Measurements from ENCODE around the gene MECP2. TPM values are rescaled to one million over a fixed set of nuclear protein-coding genes. Genes with fewer than 3 reads are reported as not detected.
"Not testable (repeated sequence)": the region's sequence is repeated elsewhere in the genome, so short reads cannot be mapped to it uniquely, and the experiment has no call there.

Gene MECP2
- total RNA-seq, result 43.7 and 44.6 TPM in 2 replicates
- long read RNA-seq, partial matches to known transcripts, result 2 of 15 reads
- long read RNA-seq, other reads (novel, unspliced or antisense), result 13 of 15 reads

DNA sequence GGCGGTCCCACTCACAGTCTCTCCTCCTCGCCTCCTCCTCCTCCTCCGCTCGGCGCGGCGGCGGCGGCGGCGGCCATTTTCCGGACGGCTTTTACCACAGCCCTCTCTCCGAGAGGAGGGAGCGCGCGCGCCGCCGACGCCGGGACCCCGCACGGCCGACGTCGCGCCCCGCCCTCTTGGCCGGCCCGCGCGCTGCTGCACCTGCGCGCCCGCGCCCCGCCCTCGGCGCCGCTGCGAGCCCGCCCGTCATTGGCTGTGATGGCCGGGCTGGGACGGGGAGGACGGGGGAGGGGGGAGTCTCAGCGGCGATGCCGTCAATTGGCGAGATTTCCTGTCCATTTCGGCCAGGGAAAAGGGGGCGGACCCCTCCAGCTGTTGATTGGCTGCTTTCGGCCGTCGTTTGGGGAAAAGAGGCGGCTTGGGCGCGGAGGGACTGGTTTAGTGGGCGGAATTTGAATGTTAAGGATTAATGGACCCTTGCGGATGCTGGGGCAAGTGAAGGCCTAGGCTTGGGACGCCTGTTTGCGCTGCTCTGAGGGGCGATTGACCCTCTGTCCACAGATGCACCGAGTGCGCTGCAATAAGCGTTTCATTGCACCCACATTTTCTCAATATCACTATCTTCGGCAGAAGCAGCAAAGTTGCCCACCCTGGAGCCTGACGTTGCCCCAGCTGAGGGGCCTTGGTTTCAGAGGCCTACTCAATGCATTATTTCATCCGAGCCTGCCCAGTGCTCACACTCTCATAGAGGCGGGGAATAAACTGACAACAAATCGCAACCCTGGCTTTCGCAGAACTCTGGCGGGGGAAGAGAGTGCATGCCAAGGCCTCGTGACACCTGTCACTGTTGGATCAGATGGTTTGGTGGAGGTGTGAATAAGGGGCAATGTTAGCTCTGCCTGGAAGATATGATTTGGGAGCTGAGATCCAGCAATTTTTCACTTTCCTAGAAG, at the start of gene MECP2:
Gene MECP2, minus strand, starts transcription at position 129 of the 953 bp plus-strand sequence.
- Mint-ChIP-seq H3K4me1 (ENCODE audit: unreplicated experiment) (peaks cover 30% of the 10 kb centered on the region), H3K27ac (ENCODE audit: unreplicated experiment) (peak within 1 kb of the TSS; percentile 85), H3K27me3 (ENCODE audit: unreplicated experiment) (peaks cover 16% of the 10 kb centered on the region), H3K36me3 (ENCODE audit: unreplicated experiment) (no peaks in the 10 kb centered on the region), H3K9me3 (ENCODE audit: unreplicated experiment) (peaks cover 4% of the 10 kb centered on the region), H3K4me3 (ENCODE audit: unreplicated experiment) (peak within 1 kb of the TSS; percentile 83)
- DNase-seq (ENCODE audit: extremely low spot score, unreplicated experiment), result peak; percentile 97
- TF ChIP-seq, protein P1, sequence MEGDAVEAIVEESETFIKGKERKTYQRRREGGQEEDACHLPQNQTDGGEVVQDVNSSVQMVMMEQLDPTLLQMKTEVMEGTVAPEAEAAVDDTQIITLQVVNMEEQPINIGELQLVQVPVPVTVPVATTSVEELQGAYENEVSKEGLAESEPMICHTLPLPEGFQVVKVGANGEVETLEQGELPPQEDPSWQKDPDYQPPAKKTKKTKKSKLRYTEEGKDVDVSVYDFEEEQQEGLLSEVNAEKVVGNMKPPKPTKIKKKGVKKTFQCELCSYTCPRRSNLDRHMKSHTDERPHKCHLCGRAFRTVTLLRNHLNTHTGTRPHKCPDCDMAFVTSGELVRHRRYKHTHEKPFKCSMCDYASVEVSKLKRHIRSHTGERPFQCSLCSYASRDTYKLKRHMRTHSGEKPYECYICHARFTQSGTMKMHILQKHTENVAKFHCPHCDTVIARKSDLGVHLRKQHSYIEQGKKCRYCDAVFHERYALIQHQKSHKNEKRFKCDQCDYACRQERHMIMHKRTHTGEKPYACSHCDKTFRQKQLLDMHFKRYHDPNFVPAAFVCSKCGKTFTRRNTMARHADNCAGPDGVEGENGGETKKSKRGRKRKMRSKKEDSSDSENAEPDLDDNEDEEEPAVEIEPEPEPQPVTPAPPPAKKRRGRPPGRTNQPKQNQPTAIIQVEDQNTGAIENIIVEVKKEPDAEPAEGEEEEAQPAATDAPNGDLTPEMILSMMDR (IDR thresholded peaks at IDR 0.05), result no peak

DNA sequence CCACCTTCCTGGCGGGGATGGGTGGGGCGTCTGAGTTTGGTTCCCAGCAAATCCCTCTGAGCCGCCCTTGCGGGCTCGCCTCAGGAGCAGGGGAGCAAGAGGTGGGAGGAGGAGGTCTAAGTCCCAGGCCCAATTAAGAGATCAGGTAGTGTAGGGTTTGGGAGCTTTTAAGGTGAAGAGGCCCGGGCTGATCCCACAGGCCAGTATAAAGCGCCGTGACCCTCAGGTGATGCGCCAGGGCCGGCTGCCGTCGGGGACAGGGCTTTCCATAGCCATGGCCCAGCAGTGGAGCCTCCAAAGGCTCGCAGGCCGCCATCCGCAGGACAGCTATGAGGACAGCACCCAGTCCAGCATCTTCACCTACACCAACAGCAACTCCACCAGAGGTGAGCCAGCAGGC, 46.5 kb upstream of the MECP2 start, which contains the start of gene OPN1LW:
Gene OPN1LW, plus strand, starts transcription at position 234 of the 400 bp plus-strand sequence. Its CDS starts 41 bp downstream, at position 275.
- not testable (repeated sequence) for H3K9me3 Mint-ChIP-seq (ENCODE audit: unreplicated experiment); DNase-seq (ENCODE audit: extremely low spot score, unreplicated experiment); H3K27me3 Mint-ChIP-seq (ENCODE audit: unreplicated experiment); H3K4me1 Mint-ChIP-seq (ENCODE audit: unreplicated experiment); H3K36me3 Mint-ChIP-seq (ENCODE audit: unreplicated experiment); H3K27ac Mint-ChIP-seq (ENCODE audit: unreplicated experiment); H3K4me3 Mint-ChIP-seq (ENCODE audit: unreplicated experiment)

DNA sequence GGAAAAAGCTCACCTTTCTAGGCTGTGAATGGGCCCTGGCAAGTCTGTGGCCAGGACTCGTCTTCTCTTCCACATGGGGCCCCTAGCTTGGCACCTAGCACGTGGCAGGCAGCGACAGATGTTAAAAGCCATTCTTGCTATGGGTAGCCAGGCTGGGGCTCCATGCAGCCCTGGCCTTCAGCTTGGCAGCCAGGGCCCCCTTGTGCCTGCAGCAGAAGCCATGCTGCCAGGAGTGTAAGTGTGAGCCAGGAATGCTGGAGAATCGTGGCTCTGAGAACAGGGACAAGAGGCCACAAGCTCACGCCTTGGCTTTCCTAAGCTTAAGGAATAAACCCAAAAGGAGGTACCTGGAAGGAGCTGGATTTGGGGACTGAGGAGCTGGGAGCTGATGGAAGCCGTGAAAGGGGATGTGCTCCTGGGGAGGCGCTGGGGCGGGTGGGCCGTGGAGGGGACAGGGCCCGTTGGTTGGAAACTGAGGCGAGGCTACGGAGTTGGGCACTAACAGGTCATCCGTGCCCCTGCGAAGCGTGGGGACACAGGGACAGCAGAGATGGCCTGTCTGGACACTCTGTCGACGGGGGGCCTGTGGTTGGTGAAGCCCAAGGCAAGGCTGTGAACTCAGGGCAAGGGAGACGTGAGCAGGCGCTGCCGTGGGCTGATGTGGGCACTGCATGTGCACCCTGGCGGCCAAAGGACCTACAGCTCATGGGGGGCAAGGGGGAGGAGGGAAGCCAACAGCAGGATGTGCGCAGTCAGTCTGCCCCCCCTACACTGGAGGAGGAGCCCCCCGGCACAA, 45.6 kb upstream of the MECP2 start:
- Mint-ChIP-seq H3K9me3 (ENCODE audit: unreplicated experiment) (no peaks in the 10 kb centered on the region), H3K27me3 (ENCODE audit: unreplicated experiment) (no peaks in the 10 kb centered on the region), H3K4me1 (ENCODE audit: unreplicated experiment) (no peaks in the 10 kb centered on the region), H3K27ac (ENCODE audit: unreplicated experiment) (no peak overlapping the region), H3K36me3 (ENCODE audit: unreplicated experiment) (no peaks in the 10 kb centered on the region), H3K4me3 (ENCODE audit: unreplicated experiment) (no peak overlapping the region)
- no peak for DNase-seq (ENCODE audit: extremely low spot score, unreplicated experiment)
- TF ChIP-seq, protein P1 (IDR thresholded peaks at IDR 0.05), result no peak

DNA sequence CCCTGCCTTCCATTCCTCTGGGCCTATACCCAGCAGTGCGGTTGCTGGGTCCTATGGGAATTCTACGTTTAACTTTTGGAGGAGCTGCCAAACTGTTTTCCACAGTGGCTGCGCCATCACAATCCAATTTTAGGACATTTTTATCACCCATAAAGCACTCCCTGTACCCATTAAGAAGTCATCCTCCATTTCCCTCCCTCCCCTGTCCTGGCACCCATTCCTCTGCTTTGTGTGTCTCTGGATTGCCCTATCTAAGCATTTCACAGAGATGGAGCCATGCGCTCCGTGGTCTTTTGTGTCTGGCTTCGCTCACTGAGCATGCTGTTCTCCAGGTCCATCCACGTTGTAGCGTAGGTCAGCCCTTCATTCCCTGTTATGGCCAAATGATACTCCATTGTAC, 44.9 kb upstream of the MECP2 start:
- DNase-seq (ENCODE audit: extremely low spot score, unreplicated experiment), result no peak
- TF ChIP-seq, protein P1 (IDR thresholded peaks at IDR 0.05), result no peak
- Mint-ChIP-seq H3K4me3 (ENCODE audit: unreplicated experiment) (no peak overlapping the region), H3K27ac (ENCODE audit: unreplicated experiment) (no peak overlapping the region), H3K36me3 (ENCODE audit: unreplicated experiment) (no peaks in the 10 kb centered on the region), H3K27me3 (ENCODE audit: unreplicated experiment) (no peaks in the 10 kb centered on the region), H3K4me1 (ENCODE audit: unreplicated experiment) (no peaks in the 10 kb centered on the region), H3K9me3 (ENCODE audit: unreplicated experiment) (no peaks in the 10 kb centered on the region)

DNA sequence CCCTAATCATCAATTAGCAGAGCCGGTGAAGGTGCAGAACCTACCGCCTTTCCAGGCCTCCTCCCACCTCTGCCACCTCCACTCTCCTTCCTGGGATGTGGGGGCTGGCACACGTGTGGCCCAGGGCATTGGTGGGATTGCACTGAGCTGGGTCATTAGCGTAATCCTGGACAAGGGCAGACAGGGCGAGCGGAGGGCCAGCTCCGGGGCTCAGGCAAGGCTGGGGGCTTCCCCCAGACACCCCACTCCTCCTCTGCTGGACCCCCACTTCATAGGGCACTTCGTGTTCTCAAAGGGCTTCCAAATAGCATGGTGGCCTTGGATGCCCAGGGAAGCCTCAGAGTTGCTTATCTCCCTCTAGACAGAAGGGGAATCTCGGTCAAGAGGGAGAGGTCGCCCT, 43.2 kb upstream of the MECP2 start:
- peaks cover 1% of the 10 kb centered on the region for H3K27me3 Mint-ChIP-seq (ENCODE audit: unreplicated experiment)
- H3K9me3 Mint-ChIP-seq (ENCODE audit: unreplicated experiment), result no peaks in the 10 kb centered on the region
- H3K36me3 Mint-ChIP-seq (ENCODE audit: unreplicated experiment), result no peaks in the 10 kb centered on the region
- no peak overlapping the region for H3K27ac Mint-ChIP-seq (ENCODE audit: unreplicated experiment)
- no peaks in the 10 kb centered on the region for H3K4me1 Mint-ChIP-seq (ENCODE audit: unreplicated experiment)
- no peak for DNase-seq (ENCODE audit: extremely low spot score, unreplicated experiment)
- TF ChIP-seq, protein P1 (IDR thresholded peaks at IDR 0.05), result no peak
- no peak overlapping the region for H3K4me3 Mint-ChIP-seq (ENCODE audit: unreplicated experiment)
